Kidney (tissue), 14 donors: ENCODE results near the gene MIEN1. TPM values are rescaled to one million over a fixed set of nuclear protein-coding genes. Genes with fewer than 3 reads are reported as not detected.

ENCODE experiments used
- DNase-seq, 5 donors: peaks; one replicate each; pipeline ENCODE4 v3.0.0-alpha.2; 2013 to 2020
- FAIRE-seq: peaks from 2 replicates; lab custom pipeline; 2012; peaks lifted over from hg19 to GRCh38; lab: Jason Lieb, UNC
- H3K27ac ChIP-seq, 2 donors: one replicate each; pipeline ENCODE4 v1.7.0; 2013; ENCODE audit warnings: low read depth in 2 of 2, low read length in 2 of 2, inconsistent platforms in 1 of 2
- H3K27me3 ChIP-seq: one replicate; pipeline ENCODE4 v1.7.1; 2013; ENCODE audit warnings: low read length, inconsistent platforms; ENCODE audit not compliant: control insufficient read depth, insufficient read depth
- H3K36me3 ChIP-seq, 3 donors: one replicate each; pipeline versions ENCODE4 v1.7.0 to v1.7.1; 2013; ENCODE audit warnings: low read length in 3 of 3, control low read depth in 1 of 3, inconsistent platforms in 1 of 3; ENCODE audit not compliant: insufficient read depth in 3 of 3, control insufficient read depth in 2 of 3
- H3K4me1 ChIP-seq, 3 donors: one replicate each; pipeline versions ENCODE4 v1.7.0 to v1.7.1; 2013; ENCODE audit warnings: low read length in 3 of 3, inconsistent platforms in 1 of 3, low read depth in 1 of 3; ENCODE audit not compliant: control insufficient read depth in 2 of 3, insufficient read depth in 2 of 3
- H3K4me3 ChIP-seq, 3 donors: one replicate each; pipeline versions ENCODE4 v1.7.0 to v1.8.1; 2013; ENCODE audit warnings: low read length in 3 of 3, control low read depth in 1 of 3, inconsistent platforms in 1 of 3
- H3K9ac ChIP-seq, 3 donors: one replicate each; pipeline versions ENCODE4 v1.7.0 to v1.7.1; 2013; ENCODE audit warnings: low read length in 3 of 3, control low read depth in 1 of 3, inconsistent platforms in 1 of 3
- H3K9me3 ChIP-seq, 3 donors: one replicate each; pipeline versions ENCODE4 v1.7.0 to v1.7.1; 2013; ENCODE audit warnings: low read length in 3 of 3, control low read depth in 1 of 3, inconsistent platforms in 1 of 3; ENCODE audit not compliant: control insufficient read depth in 2 of 3, insufficient read depth in 1 of 3
- CTCF ChIP-seq: IDR thresholded peaks from 3 replicates; pipeline ENCODE4 v1.5.1; 2012; ENCODE audit warnings: mild to moderate bottlenecking, moderate library complexity, borderline replicate concordance; ENCODE audit not compliant: insufficient read depth; ENCODE audit errors: extremely low read depth
- intact Hi-C: fragments of 100-400 bp; cut with DNase I; formaldehyde crosslinking; loops from one replicate; pipeline ENCODE4 v1.11.1; 2022
- polyA plus RNA-seq: library from polyadenylated mRNA; stranded (reverse); fragments of 350-450 nt; fragmentation: Illumina TruSeq; extraction: RNeasy Lipid Tissue Mini Kit (QIAGEN cat#74804); gene quantifications from one replicate; pipeline ENCODE4 v1.2.3, GENCODE V29; 2014; ENCODE audit warnings: low read depth, low replicate concordance; ENCODE audit not compliant: insufficient read depth
- total RNA-seq: library from RNA; stranded (reverse); fragmentation: NEBNext Ultra II Directional; extraction: Animal tissue kit (Norgen Biotek cat#: 25700); gene quantifications from one replicate; pipeline ENCODE4 v1.2.1, GENCODE V29; 2021
- donor health status: control.
- donor health status: control.
- donor health status: control.
- donor health status: control.
- donor health status: control.
- donor health status: DM: yes; HTN: yes; CAD: no.
- donor health status: Normal renal cell carcinoma (clear cell type).

MIEN1 gene
- total and polyA plus RNA-seq, 2 donors from 2014 or later, result 51.6 to 186 TPM

DNA sequence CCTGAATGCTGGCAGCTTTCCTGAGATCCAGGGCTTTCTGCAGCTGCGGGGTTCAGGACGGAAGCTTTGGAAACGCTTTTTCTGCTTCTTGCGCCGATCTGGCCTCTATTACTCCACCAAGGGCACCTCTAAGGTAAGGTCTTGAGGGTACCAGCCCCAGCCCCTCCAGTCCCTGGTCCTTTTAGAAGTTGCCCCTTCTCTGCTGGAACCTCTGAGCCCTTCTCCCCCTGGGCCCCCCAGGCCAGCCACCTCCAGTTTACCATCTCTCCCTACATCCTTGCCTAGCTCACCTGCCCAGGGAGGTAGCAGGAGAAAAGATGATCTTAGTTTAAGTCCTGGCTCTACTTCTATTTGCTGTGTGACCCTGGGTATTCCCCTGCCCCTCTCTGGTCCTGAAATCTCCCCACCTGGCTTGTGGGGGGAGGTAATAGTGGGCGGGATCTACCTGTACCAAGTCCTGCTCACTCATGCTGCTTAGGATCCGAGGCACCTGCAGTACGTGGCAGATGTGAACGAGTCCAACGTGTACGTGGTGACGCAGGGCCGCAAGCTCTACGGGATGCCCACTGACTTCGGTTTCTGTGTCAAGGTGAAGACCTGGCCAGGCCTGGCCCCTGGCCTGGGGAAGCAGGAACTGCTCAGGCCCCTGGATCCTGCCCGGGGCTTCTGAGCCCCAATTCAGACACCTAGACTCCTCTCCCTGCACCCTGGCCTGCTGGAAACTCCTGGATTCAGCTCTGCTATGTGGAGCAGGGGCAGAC lies 13.9 kb upstream of the MIEN1 start:
- DNase-seq (peak in 1 of 5 donors; percentile 56), FAIRE-seq (no peak)
- Histone ChIP-seq H3K9ac (no peak overlapping the region), H3K4me1 (peaks cover 0 to 8% (median 0%) of the 10 kb centered on the region in 3 donors), H3K4me3 (no peak overlapping the region), H3K27ac (no peak overlapping the region), H3K27me3 (no peaks in the 10 kb centered on the region), H3K36me3 (peaks cover 0 to 41% (median 11%) of the 10 kb centered on the region in 3 donors), H3K9me3 (no peaks in the 10 kb centered on the region)
- TF ChIP-seq CTCF, result no peak
- intact Hi-C loops, result no loop called here

- H3K27me3 ChIP-seq, result no peaks in the 10 kb centered on the region
- peaks cover 0 to 8% (median 0%) of the 10 kb centered on the region in 3 donors for H3K4me1 ChIP-seq
- FAIRE-seq (no peak), DNase-seq (peak in 1 of 5 donors; percentile 60)
- intact Hi-C loops, result no loop called here
- H3K9me3 ChIP-seq, result no peaks in the 10 kb centered on the region
- H3K9ac ChIP-seq, result no peak overlapping the region
- no peak for TF ChIP-seq CTCF
- H3K4me3 ChIP-seq, result no peak overlapping the region
- no peak overlapping the region for H3K27ac ChIP-seq
- peaks cover 0 to 41% (median 11%) of the 10 kb centered on the region in 3 donors for H3K36me3 ChIP-seq
Observed at GRCh38 chr17:39742856-39743436, 12.6 kb upstream of the MIEN1 start.

GRCh38 chr17:39742126-39742855 lies 12.0 kb upstream of the MIEN1 start:
- H3K9me3 ChIP-seq, result no peaks in the 10 kb centered on the region
- peaks cover 0 to 8% (median 0%) of the 10 kb centered on the region in 3 donors for H3K4me1 ChIP-seq
- FAIRE-seq, result no peak
- H3K36me3 ChIP-seq, result peaks cover 0 to 41% (median 11%) of the 10 kb centered on the region in 3 donors
- no peak overlapping the region for H3K27ac ChIP-seq
- H3K4me3 ChIP-seq, result no peak overlapping the region
- intact Hi-C loops, result no loop called here
- no peak overlapping the region for H3K9ac ChIP-seq
- H3K27me3 ChIP-seq, result no peaks in the 10 kb centered on the region
- DNase-seq, result peak in 1 of 5 donors; percentile 52
- TF ChIP-seq CTCF, result no peak
